GM12872 (cell line): Measurements from ENCODE around the gene TSPAN31.

Source experiments
- TF ChIP-seq, protein P1 (sequence below): IDR thresholded peaks from 3 replicates; pipeline ENCODE4 v1.5.1; 2011; ENCODE audit warnings: low read depth, mild to moderate bottlenecking, low read length, moderate library complexity; ENCODE audit not compliant: insufficient read depth

Gene TSPAN31, protein sequence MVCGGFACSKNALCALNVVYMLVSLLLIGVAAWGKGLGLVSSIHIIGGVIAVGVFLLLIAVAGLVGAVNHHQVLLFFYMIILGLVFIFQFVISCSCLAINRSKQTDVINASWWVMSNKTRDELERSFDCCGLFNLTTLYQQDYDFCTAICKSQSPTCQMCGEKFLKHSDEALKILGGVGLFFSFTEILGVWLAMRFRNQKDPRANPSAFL

DNA sequence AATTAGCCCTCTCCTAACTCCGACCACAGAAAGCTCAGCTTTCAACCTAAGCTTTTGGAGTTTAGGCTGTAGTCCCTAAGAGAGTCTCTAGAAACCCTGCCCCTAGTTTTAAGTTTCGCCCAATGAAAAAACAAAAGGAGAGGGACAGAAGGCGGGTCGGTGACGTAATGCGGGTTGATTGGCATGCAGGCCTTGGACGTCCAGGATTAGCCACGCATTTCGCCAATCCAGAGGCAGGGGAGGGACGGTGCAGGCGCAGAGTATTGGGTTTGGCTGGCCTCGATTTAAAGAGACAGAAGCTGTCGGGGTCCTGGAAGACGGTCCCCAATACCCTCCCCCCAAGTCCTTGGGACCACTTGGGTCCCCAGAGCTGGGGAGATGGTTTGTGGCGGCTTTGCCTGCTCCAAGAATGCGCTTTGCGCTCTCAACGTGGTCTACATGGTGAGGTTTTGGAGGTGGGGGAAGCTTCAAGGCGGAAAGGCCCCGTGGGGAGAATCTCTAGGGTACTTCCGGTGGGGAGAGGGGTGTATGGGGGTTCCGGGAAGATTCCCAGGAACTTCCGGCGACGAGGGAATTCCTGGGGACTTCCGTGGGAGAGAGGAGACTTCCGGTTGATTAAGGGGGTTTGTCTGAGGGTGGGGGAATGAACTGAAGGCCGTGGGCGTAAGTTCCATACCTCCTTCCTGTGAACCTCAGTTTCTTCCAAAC lies at the start of gene TSPAN31:
Gene TSPAN31 (plus strand): TSS at position 263 of the 708 bp plus-strand sequence. CDS start 116 bp downstream, at position 379.
- TF ChIP-seq, protein P1, sequence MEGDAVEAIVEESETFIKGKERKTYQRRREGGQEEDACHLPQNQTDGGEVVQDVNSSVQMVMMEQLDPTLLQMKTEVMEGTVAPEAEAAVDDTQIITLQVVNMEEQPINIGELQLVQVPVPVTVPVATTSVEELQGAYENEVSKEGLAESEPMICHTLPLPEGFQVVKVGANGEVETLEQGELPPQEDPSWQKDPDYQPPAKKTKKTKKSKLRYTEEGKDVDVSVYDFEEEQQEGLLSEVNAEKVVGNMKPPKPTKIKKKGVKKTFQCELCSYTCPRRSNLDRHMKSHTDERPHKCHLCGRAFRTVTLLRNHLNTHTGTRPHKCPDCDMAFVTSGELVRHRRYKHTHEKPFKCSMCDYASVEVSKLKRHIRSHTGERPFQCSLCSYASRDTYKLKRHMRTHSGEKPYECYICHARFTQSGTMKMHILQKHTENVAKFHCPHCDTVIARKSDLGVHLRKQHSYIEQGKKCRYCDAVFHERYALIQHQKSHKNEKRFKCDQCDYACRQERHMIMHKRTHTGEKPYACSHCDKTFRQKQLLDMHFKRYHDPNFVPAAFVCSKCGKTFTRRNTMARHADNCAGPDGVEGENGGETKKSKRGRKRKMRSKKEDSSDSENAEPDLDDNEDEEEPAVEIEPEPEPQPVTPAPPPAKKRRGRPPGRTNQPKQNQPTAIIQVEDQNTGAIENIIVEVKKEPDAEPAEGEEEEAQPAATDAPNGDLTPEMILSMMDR: no peak

DNA sequence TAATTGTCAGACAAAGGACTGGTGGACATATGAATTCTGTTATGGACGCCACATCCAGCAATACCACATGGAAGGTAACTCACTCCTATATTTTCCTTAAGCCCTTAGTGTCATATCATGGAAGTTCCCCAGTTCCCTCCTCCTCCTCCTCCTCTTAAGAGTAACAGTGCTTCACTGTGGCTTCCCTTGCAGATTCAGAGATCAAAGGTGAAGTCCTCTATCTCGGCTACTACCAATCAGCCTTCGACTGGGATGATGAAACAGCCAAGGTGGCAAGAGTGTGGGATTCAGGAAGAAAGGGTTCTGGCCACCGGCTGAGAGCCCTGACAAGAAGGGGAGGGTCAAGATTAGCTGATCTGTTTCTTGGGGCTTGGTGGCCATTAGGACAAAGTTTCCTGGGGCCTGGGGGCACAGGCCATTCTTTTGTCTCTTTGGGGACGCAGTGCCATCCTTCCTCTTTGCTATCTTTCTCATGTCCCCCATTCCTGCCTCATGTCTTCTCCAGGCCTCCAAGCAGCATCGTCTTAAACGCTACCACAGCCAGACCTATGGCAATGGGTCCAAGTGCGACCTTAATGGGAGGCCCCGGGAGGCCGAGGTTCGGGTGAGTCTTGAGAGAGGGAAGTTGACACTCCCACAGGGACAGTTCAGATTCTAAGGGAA lies 48.9 kb upstream of the TSPAN31 start:
- TF ChIP-seq, protein P1: no peak

DNA sequence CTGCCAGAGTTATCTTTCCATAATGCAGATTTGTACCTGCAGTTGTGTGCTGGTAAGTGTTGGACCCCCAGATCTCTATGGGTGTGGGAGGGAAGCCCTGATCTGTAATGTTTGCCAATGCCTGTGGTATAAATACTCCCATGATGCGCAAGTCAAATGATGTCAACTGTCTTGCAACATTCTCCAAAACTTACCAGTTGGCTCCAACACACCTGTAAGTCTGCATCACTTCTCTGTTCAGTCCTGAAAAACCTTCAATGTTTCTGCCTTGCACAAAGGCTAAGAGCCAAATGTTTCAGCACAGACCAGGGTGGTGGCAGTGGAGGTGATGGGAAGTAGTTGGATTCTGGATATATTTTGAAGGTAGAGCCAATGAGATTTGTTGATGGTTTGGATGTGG lies 47.8 kb upstream of the TSPAN31 start:
- TF ChIP-seq, protein P1: no peak

DNA sequence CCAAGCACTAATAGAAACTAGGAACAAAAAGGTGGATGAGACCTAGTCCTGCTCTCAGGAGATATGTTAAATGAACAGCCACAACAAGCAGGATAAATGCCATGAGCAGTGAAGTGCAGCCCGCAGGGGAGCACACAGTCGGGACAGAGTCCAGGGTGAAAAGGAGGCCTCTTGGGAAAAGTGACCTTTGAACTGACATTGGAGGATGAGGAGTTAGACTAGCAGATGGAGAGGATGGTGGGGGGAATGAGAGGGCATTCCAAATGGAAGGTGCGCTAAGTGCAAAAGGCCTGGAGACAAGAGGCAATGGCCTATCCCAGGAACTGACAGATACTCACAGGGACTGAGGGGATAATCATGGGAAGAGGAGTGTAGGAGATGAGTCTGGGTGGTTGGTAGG lies 46.4 kb upstream of the TSPAN31 start:
- TF ChIP-seq, protein P1: no peak

DNA sequence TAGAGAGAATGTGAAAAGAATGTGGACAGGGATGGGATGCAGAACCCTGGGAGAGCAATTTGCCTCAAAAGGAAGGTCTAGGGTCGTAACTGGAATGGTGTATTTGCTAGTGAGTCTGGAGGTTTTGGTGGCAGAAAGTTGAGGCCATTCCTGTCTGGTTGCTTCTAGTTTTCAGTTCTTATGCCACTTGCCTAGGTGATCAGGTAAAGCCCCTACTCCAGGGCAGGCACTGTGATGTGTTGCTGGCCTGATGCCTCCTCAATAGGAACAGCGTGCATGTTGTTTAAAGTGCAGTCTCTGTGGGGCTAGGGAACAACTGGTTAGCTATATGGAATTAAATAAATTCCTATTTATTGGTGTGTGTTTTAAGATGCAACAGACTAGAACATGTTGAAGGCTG lies 44.5 kb upstream of the TSPAN31 start:
- TF ChIP-seq, protein P1: no peak

DNA sequence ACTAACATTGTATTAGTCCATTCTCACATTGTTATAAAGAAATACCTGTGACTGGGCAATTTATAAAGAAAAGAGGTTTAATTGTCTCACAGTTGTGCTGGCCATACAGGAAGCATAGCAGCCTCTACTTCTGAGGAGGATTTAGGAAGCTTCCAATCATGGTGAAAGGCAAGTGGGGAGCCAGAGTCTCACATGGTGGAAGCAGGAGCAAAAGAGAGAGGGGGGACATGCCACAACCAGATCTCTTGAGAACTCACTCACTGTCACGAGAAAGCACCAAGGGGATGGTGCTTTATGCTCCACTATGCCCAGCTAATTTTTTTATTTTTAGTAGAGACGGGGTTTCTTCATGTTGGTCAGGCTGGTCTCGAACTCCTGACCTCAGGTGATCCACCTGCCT lies 37.6 kb upstream of the TSPAN31 start:
- TF ChIP-seq, protein P1: no peak

DNA sequence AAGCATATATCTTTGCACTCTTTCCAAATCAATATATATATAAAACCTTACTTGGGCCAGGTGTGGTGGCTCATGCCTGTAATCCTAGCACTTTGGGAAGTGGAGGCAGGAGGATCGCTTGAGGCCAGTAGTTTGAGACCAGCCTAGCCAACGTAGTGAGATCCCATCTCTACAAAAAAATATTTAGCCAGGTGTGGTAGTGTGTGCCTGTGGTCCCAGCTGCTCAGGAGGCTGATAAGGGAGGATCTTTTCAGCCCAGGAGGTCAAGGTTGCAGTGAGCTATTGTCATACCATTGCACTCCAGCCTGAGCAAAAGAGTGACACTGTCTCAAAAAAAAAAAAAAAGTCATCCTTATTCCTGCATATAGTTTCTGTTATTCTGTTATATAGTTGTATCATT lies 36.5 kb upstream of the TSPAN31 start:
- TF ChIP-seq, protein P1: no peak
